GM10248 (cell line): ENCODE measurements around the gene DTX1.

ENCODE experiments used
- CTCF ChIA-PET: fragments of 300-600 bp; sonication (Branson Sonifier 250); formaldehyde crosslinking; extraction: SDS; loops from one replicate; lab custom pipeline; 2021; ENCODE audit warnings: antibody characterized with exemption; lab: Yijun Ruan, JAX
- POLR2A ChIA-PET: fragments of 350-650 bp; sonication (Branson Sonifier 250); formaldehyde crosslinking; extraction: SDS; loops from one replicate; lab custom pipeline; 2020; ENCODE audit warnings: antibody characterized with exemption; lab: Yijun Ruan, JAX
- DNase-seq: peaks from one replicate; pipeline ENCODE4 v3.0.0; 2012; ENCODE audit errors: extremely low spot score
- CTCF ChIP-seq: IDR thresholded peaks from 2 replicates; pipeline ENCODE4 v1.5.1; 2012; ENCODE audit warnings: mild to moderate bottlenecking, low read depth; ENCODE audit errors: extremely low read depth, missing control alignments, control extremely low read depth

DTX1 gene

GRCh38 chr12:113119980-113120669 is 63.6 kb downstream of the DTX1 start:
- ChIA-PET CTCF (interaction anchor here (0.8 to 1.8 kb wide), 4 partner anchors 10 to 33 kb away, joined by 3 to 6 read pairs (median 4); no protein-coding TSS in a partner anchor), POLR2A (no interaction called here)
- DNase-seq = no peak
- no peak for TF ChIP-seq CTCF

- POLR2A ChIA-PET = no interaction called here
- CTCF ChIA-PET = interaction anchor here (0.8 to 1.8 kb wide), 6 partner anchors 9 to 53 kb away, joined by 3 to 6 read pairs (median 4); no protein-coding TSS in a partner anchor
Measured at GRCh38 chr12:113120670-113121370, 64.3 kb downstream of the DTX1 start.

GRCh38 chr12:113127791-113128199 is 71.3 kb downstream of the DTX1 start:
- CTCF ChIA-PET = interaction anchor here (1.3 kb wide), 1 partner anchor 26 kb away, joined by 3 read pairs; no protein-coding TSS in a partner anchor
- no peak for TF ChIP-seq CTCF
- DNase-seq = no peak
- POLR2A ChIA-PET = no interaction called here

More at GRCh38 chr12:113120670-113121370, 64.3 kb downstream of the DTX1 start:
- TF ChIP-seq CTCF = no peak
- no peak for DNase-seq

- ChIA-PET POLR2A (no interaction called here), CTCF (interaction anchor here (0.9 to 3.4 kb wide), 3 partner anchors 11 to 82 kb away, joined by 3 to 16 read pairs (median 3); no protein-coding TSS in a partner anchor)
- TF ChIP-seq CTCF = no peak
- no peak for DNase-seq
Measured at GRCh38 chr12:113128802-113129663, 72.5 kb downstream of the DTX1 start.

- no peak for DNase-seq
- no peak for TF ChIP-seq CTCF
- CTCF ChIA-PET = interaction anchor here (0.9 to 6.0 kb wide), 7 partner anchors 9 to 83 kb away, joined by 3 to 41 read pairs (median 4); partner anchors contain the start of gene CFAP73
- POLR2A ChIA-PET = no interaction called here
Measured at GRCh38 chr12:113129664-113130456, 73.3 kb downstream of the DTX1 start.
